HEK293 (cell line): ENCODE measurements around the gene HLA-DRB5.

ENCODE experiments used
- ATF2 ChIP-seq: fragments of 450-650 bp; formaldehyde crosslinking; IDR thresholded peaks from 2 replicates; pipeline ENCODE4 v1.5.1; 2016; ENCODE audit warnings: missing biosample characterization, missing genetic modification characterization, low read depth
- CTCF ChIP-seq: fragments of 450-650 bp; formaldehyde crosslinking; IDR thresholded peaks from 2 replicates; pipeline ENCODE4 v1.5.1; 2016; ENCODE audit warnings: missing biosample characterization, missing genetic modification characterization
- HOXA7 ChIP-seq: sonication (generic); formaldehyde crosslinking; IDR thresholded peaks from 2 replicates; pipeline ENCODE4 v1.8.1; 2022; ENCODE audit warnings: missing genetic modification reagents, borderline replicate concordance
- MYNN ChIP-seq: fragments of 450-650 bp; formaldehyde crosslinking; IDR thresholded peaks from 2 replicates; pipeline ENCODE4 v1.5.1; 2016; ENCODE audit warnings: missing biosample characterization, missing genetic modification characterization, borderline replicate concordance
- REST ChIP-seq: fragments of 450-650 bp; formaldehyde crosslinking; IDR thresholded peaks from 2 replicates; pipeline ENCODE4 v1.5.1; 2016; ENCODE audit warnings: missing biosample characterization, missing genetic modification characterization
- YY1 ChIP-seq: fragments of 450-650 bp; formaldehyde crosslinking; IDR thresholded peaks from 2 replicates; pipeline ENCODE4 v1.5.1; 2018; ENCODE audit warnings: missing biosample characterization, missing genetic modification characterization
- ZNF354C ChIP-seq: fragments of 450-650 bp; formaldehyde crosslinking; IDR thresholded peaks from 2 replicates; pipeline ENCODE4 v1.5.1; 2016; ENCODE audit warnings: missing biosample characterization, missing genetic modification characterization, low read depth, borderline replicate concordance
- ZNF629 ChIP-seq: fragments of 450-650 bp; formaldehyde crosslinking; IDR thresholded peaks from 2 replicates; pipeline ENCODE4 v1.5.1; 2017; ENCODE audit warnings: missing biosample characterization, missing genetic modification characterization
- ZNF660 ChIP-seq: fragments of 450-650 bp; IDR thresholded peaks from 2 replicates; pipeline ENCODE4 v1.5.1; 2018; ENCODE audit warnings: missing biosample characterization, mild to moderate bottlenecking, missing genetic modification characterization

GRCh38 chr6:32559747-32560146, 29.7 kb upstream of the HLA-DRB5 start:
- TF ChIP-seq REST (tag by site-specific recombination): no peak
- TF ChIP-seq HOXA7 (CRISPR knock-in tag): no peak
- TF ChIP-seq ATF2: no peak
- no peak for TF ChIP-seq ZNF354C (tag by site-specific recombination)
- TF ChIP-seq ZNF629 (tag by site-specific recombination): no peak
- TF ChIP-seq MYNN (tag by site-specific recombination): no peak
- no peak for TF ChIP-seq YY1 (tag by site-specific recombination)
- TF ChIP-seq CTCF (tag by site-specific recombination): no peak
- no peak for TF ChIP-seq ZNF660 (tag by site-specific recombination)
